HG02870 (cell line): ENCODE measurements around the gene NUAK2.

ENCODE experiments used
- ATAC-seq: cut with Tn5 transposase; IDR thresholded peaks from one replicate; pipeline ENCODE4 v1.9.1; 2021; ENCODE audit warnings: mild to moderate bottlenecking, moderate library complexity; ENCODE audit not compliant: unreplicated experiment

The NUAK2 gene

DNA sequence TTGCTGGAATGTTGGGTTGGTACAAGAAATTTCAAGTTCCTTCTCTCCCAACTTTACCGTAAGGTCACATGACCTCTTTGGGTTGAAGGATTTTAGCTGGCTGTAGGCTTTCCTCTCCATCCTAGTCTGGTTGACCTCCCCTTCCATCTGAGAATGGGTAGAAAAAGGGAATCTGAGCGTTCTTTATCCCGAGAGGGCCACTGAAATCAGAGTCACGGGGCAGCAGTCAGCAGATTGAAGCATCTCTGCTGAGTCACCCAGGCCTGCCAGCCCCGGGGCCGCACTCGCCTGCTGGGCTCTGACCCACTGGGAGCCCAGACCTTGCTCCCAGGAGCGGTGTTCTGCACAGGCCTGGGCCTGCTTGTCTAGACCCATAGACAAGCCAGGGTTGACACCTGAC is 62.8 kb downstream of the NUAK2 start:
- ATAC-seq, result no peak

- ATAC-seq, result no peak
Observed at GRCh38 chr1:205258261-205258691, 63.3 kb downstream of the NUAK2 start.

GRCh38 chr1:205257735-205258134 is 63.8 kb downstream of the NUAK2 start:
- ATAC-seq, result no peak

GRCh38 chr1:205256951-205257625 is 64.5 kb downstream of the NUAK2 start:
- no peak for ATAC-seq

DNA sequence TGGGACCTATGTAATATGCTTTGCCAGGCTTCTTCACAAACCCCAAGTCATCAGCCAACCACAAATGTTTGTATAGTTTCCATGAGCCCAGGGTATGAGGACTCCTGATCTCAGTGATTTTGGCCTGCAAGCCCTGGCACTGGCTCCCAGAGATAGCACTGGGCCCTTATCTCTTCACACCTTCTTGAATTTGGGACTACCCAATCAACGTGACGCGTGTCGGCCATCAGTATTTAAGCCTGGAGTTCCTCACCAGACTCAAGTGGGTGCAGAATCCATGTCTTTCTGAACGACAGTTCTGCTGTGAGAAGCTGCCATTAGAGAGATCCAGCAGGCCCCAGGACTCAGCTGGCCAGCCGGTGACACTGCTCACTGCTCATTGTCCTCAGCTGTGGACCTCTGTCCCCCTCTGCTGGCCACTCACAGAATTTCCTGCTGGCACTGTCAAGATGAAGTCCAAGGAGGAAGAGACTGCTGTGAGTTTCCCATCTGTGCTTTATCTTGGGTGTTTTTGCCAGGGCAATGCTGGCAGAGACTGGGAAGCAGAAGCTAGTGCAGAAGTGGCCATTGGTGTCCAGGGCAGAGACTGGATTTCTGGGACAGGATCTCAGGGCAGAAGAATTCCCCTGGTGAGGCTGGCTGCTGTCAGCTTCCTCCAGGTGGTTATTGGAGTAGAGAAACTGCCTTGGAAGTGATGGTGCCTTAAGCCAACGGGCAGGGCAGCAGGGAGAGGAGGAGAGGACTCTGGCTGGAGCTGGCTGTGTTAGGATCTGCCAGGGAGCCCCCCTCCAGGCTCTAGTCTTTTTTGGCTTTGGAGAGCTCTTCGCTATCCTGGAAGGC is 65.4 kb downstream of the NUAK2 start:
- ATAC-seq, result no peak
